Colon (tissue), 2 donors: Measurements from ENCODE around the gene ZNF565.
A peak's percentile ranks its signal among the peaks of the same experiment; 100 is the strongest.
"Not testable (repeated sequence)": the region's sequence is repeated elsewhere in the genome, so short reads cannot be mapped to it uniquely, and the experiment has no call there.

Experiments
- FAIRE-seq: peaks from 2 replicates; lab custom pipeline; 2012; peaks lifted over from hg19 to GRCh38; lab: Jason Lieb, UNC
- donor health status: control.
- donor health status: control.

ZNF565 gene

DNA sequence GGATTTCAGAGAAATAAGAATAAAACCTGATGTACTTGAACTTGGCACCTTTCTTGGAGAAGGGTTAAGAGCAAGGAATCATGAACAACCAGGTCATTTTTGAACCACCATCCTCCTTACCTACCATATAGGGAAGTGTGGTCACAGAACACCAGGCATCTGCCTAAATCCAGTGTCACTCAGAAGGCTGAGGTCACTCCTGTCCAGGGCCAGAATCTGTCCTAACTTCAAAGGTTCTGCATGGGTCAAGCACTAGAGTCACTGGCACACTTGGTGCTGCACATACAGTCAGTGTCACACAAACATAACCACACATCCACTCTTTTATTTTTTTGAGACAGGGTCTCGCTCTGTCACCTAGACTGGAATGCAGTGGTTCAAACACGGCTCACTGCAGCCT, 1.6 kb downstream of the ZNF565 start:
- FAIRE-seq, result no peak

DNA sequence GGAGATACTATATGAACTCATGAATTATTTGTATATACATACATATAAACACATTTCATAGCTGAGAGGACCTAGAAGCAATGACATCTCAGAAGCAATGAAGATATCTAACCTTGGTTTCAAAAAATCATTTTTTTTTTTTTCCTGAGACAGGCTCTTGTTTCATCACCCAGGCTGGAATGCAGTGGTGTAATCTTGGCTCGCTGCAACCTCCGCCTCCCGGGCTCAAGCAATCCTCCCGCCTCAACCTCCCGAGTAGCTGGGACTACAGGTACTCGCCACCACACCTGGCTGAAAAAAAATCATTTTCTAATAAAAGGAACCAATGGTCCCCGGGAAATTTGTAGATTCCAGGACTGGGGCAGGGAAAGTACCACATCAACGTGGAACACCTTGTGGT, 4.0 kb downstream of the ZNF565 start:
- no peak for FAIRE-seq

DNA sequence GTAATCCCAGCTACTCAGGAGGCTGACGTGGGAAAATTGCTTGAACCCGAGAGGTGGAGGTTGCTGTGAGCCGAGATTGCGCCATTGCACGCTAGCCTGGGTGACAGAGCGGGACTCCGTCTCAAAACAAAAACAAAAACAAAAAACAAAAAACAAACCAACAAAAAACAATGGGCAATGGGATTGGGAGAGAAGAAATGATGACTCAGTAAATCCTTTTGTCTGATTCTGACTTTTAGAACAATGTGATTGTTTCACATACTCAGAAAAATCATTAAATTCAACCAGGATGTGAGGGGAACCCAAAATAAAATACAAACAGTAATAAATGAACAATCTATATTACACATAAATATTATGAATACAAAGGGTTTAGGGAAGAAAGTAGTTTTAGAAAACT, 5.1 kb downstream of the ZNF565 start:
- no peak for FAIRE-seq

DNA sequence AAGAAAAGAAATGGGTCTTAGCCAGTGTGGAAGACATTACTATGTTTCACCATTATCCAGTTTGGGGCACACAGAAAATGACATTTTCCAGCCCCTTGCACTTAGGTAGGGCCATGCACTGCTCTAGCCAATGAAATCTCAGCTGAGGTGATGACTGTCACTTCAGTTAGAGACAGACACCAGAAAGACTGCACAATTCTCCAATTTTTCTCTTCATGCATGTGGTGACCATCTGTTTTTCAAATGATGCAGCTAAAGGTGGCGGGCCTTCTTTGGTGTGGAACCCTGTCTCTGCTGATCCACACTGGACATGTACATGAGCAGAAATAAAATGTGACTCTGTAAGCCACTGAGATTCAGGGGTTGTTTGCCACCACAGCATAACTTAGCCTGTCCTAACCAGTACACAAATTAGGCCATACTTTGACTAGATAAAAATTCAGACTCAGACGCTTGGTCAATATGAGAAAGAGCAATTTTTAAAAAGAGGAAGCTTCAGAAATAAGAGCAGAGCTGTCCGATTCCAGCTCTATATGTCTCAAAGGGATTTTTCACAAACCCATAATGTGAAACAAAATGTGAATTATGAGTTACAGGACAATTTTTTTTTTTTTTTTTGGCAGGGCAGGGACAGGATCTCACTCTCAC, 6.7 kb downstream of the ZNF565 start:
- no peak for FAIRE-seq

DNA sequence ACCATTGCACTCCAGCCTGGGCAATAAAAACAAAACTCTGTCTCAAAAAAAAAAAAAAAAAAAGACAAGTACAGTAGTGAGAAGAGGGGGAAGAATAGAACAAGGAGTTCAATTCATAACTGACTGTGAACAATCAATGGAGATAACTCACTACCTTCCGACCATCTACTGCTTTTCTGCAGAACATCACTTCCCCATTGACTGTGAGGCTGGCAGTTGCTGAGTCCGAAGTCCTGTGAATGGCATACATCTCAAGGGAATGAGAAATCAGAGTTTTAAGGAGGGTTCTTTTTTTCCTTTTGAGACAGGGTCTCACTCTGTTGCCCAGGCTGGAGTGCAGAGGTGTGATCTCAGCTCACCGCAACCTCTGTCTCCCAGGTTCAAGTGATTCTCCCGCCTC, 11.2 kb downstream of the ZNF565 start:
- FAIRE-seq, result no peak

DNA sequence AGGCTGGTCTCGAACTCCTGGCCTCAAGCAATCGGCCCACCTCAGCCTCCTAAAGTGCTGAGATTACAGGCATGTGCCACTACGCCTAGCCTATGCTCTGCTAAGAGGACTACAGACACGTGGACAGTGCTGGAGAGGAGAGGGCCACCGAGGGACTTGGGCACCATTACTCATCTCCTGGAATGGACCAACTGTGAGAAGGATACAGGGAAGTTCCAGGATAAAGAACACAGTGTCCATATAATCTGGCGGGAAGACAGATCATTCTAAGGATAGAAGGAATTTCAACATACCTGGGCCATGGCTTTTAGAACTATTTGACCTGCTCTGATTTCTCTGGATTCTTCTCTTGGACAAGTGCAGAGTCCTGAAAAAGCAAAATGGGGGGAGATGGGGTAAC, 12.8 kb downstream of the ZNF565 start:
- no peak for FAIRE-seq

DNA sequence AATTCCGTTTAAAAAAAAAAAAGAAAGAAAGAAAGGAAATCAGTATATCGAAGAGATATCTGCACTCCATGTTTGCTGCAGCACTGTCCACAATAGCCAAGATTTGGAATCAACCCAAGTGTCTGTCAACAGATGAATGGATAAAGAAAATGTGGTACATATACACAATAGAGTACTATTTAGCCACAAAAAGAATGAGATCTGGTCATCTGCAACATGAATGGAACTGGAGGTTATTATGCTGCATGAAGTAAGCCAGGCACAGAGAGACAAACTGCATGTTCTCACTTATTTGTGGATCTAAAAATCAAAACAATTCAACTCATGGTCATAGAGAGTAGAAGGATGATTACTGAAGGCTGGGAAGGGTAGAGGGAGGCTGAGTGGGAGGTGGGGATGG, 16.3 kb downstream of the ZNF565 start:
- no peak for FAIRE-seq

DNA sequence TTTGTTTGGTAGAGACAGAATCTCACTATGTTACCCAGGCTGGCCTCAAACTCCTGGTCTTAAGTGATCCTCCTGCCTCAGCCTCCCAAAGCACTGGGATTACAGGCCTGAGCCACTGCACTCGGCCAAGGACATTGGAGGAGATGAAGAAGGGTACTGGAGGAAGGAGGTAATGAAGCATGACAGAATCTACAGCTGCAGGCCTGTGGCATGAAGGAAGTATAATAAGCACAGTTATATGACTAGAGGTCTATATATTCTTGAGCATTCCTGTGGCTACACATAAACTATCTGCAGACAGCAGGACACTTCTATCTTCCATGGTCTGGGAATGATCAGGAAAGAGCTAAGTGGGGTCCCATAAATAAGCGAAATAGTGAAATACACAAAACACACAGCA, 18.2 kb downstream of the ZNF565 start:
- no peak for FAIRE-seq

DNA sequence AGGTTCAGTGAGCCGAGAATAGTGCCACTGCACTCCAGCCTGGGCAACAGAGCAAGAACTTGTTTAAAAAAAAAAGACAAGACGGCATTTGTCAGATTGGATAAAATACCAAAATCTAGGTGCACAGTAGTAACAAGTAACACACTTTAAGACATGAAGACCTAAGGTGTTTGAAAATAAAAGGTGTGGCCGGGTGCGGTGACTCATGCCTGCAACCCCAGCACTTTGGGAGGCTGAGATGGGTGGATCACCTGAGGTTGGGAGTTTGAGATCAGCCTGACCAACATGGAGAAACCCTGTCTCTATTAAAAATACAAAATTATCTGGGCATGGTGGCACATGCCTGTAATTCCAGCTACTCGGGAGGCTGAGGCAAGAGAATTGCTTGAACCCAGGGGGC, 27.7 kb downstream of the ZNF565 start:
- FAIRE-seq, result not testable (repeated sequence)

DNA sequence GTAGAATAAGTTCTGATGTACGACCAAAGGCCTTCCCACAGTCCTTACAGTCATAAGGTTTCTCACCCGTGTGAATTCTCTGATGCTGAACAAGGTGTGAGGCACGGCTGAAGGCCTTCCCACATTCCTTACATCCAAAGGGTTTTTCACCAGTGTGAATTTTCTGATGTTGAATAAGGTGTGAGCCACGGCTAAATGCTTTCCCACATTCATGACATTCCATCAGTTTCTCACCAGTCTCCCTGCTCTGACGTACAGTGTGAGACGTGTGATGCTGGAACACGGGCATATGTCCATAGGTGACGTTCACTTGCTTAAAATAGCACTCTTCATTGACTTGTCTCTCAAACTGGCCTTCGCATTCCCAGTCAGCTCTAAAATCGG, 31.2 kb downstream of the ZNF565 start:
- no peak for FAIRE-seq

DNA sequence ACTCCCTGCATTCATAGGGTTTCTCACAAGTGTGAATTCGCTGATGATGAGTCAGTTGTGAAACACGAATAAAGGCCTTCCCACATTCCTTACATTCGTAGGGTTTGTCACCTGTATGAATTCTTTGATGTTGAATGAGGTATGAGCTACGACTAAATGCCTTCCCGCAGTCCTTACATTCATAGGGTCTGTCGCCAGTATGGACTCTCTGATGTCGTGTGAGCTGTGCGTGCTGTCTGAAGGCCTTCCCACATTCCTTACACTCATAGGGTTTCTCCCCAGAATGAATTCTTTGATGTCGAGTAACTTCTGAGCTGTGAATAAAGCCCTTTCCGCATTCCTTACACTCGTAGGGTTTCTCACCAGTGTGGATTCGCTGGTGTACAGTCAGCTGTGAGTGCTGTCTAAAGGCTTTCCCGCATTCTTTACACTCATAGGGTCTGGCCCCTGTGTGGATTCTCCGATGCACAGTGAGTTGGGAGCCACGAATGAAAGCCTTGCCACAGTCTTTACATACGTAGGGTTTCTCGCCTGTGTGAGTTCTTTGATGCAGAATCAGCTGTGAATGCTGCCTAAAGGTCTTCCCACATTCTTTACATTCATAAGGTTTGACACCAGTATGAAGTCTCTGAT, 31.7 kb downstream of the ZNF565 start:
- no peak for FAIRE-seq

DNA sequence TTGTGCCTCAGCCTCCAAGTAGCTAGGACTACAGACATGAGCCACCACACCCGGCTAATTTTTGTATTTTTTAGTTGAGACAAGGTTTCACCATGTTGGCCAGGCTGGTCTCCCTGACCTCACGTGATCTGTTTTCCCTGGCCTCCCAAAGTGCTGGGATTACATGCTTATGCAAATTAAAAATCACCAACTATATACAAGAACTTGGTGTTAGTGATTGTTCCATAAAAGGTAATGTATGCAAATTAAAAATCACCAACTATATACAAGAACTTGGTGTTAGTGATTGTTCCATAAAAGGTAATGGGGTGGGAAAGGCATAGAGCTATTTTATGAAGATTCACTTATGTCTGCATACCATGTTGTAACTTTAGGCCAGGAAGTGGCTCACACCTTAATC, 35.4 kb downstream of the ZNF565 start:
- FAIRE-seq, result not testable (repeated sequence)

DNA sequence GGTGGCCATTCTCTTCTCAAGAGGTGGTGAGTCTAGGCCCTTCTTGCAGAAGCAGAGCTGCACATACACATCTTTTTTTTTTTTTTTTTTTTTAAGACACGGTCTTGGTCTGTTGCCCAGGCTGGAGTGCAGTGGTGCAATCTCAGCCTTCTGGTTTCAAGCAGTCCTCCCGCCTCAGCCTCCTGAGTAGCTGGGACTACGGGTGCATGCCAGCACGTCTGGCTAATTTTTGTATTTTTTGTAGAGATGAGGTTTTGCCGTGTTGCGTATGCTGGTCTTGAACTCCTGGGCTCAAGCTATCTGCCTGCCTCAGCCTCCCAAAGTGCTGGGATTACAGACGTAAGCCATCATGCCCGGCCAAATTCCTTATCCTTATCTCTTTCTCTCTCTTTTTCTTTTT, 40.6 kb downstream of the ZNF565 start:
- FAIRE-seq, result not testable (repeated sequence)

DNA sequence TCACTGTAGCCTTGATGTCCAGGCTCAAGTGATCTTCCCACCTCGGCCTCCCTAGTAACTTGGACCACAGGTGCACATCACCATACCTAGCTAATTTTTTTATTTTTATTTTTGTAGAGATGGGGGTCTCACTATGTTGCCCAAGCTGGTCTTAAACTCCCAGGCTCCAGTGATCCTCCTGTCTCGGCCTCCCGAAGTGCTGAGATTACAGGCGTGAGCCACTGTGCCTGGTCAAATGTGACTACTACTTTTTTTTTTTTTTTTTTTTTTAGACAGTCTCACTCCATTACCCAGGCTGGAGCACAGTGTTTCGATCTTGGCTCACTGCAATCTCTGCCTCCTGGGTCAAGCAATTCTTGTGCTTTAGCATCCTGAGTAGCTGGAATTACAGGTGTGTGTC, 41.6 kb downstream of the ZNF565 start:
- no peak for FAIRE-seq

DNA sequence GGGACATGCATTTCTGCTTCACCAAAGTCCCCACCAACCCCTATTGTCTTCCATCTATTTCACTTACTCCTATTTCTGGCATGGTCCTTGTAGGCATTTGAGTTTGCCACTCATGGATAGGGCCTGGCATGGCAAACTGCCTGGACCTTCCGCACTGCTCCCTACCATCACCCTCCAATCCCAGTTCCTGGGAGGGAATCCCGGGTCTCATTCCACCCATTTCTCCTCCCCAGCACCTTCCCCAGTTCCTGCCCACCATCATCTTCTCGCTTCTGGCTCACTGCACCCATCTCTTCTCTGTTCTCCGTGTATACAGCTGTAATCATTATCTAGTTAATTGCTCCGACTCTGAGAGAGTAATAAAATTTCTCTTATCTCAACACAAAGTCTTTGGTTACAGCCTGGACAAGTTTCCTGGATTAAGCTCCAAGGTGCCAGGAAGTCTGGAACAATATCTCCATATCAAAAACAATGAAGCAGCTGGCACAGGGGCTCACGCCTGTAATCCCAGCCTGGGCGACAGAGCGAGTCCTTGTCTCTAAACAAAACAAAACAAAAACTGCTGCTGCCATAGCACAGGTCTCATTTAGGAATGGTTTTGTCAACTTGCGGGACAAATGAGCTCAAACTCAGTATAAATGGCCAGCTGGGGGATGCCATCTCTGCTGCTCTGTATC, 45.2 kb downstream of the ZNF565 start:
- FAIRE-seq, result peak; percentile 43

DNA sequence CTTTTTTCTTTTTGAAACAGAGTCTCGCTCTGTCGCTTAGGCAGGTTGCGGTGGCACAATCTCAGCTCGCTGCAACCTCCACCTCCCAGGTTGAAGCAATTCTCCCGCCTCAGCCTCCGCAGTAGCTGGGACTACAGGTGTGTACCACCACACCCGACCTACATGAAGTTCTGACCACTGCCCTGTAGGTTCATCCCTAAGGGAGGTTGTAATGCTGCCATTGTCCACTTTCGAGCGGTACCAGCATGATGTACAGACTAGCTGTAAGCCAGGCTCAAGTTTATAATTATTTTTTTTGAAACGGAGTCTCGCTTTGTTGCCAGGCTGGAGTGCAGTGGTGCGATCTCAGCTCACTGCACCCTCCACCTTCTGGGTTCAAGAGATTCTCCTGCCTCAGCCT, 50.7 kb downstream of the ZNF565 start:
- no peak for FAIRE-seq

DNA sequence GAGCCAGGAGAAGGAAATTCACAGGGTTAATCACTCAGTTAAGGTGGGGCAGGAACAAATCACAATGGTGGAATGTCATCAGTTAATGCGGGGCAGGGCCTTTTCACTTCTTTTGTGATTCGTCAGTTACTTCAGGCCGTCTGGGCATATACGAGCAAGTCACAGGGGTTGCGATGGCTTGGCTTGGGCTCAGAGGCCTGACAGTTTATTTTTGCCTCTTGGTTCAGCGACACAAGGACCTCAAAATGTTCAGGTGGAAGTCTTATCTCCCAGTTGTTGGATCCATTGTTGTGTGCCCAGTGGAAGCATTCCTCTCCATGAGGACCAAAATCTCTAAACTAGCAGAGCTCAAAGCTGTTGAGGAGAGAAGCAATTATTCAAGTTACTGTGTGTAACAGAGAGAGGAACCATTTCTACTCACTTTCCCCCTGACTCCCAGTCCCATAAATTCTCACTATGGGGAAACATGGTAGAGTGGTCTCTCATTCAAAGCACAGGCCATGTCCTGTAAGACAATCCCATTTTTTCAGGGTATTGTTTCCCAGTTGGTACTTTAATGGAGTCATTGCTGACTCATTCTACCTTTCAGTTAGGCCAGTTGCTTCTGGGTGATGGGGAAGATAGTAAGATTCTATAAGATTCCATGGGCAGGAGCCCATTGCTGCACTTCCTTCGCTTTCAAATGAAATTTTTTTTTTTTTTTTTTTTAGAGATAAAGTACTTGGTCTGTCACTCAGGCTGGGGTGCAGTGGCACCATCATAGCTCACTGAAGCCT, 53.5 kb downstream of the ZNF565 start:
- FAIRE-seq, result no peak

DNA sequence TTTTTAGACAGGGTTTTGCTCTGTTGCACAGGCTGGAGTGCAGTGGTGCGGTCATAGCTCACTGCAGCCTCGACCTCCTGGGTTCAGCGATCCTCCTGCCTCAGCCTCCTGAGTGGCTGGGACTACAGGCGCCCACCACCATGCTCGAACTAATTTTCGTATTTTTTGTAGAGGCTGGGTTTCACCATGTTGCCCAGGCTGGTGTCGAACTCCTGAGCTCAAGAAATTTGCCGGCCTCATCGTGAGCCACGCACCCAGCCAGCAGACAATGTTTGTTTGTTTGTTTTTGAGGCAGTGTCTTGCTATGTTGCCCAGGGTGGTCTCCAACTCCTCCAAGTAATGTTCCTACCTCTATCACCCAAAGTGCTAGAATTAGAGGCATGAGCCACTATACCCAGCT, 61.3 kb downstream of the ZNF565 start:
- FAIRE-seq, result no peak

DNA sequence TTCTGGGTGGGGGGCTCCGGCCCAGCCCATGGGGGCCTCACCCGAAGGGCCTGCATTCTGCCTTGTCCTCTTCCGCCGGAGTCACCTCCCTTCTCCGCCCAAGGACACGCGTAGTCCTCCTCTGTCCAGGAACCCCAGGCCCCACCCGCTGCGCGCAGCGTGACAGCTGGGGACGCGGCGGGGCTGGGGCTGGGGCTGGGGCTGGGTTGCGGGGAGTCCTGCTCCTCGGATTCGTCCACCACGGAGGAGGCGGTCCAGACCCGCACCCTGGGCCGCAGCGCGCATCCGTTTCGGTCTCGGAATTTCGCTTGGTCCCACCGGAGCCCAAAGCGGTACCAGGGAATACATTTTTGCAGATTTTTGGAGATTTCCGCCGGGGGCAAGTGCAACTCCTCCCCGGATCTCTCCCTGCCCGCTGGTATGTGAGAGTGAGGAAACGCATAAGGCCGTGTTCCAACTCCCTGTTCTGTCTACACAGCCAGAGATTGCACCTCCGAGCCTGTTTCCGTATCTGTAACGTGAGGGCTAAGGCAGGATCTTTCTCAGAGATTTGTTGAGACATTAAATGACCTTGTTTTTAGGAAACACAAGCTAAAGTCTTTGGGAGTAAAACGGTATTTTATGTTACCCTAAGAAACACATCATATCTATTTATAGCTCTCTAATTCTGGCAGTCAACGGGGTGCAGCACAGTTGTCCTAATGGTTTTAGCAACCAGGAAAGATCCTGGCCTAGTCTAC, 61.9 kb downstream of the ZNF565 start, which contains the start of gene COX7A1:
Gene COX7A1, minus strand, starts transcription at position 96 of the 740 bp plus-strand sequence. Its CDS starts 40 bp downstream, at position 56.
- FAIRE-seq, result no peak

DNA sequence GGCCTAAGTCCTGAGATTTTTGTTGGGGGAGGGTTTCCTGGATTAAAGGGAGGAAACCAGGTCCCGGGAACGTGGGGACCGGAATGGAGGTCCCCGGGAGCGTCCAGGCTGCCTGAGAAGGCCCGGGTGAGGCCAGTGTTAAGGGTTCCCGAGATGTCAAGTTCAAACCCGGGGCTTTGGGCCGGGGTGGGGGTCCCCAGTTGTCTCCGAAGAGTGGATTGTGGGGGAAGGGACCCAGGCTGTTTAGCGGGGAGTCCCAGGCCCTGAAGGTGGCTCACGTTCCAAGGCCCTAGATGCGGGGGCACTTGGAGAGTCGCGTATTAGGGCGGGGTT, 62.5 kb downstream of the ZNF565 start:
- FAIRE-seq, result no peak

DNA sequence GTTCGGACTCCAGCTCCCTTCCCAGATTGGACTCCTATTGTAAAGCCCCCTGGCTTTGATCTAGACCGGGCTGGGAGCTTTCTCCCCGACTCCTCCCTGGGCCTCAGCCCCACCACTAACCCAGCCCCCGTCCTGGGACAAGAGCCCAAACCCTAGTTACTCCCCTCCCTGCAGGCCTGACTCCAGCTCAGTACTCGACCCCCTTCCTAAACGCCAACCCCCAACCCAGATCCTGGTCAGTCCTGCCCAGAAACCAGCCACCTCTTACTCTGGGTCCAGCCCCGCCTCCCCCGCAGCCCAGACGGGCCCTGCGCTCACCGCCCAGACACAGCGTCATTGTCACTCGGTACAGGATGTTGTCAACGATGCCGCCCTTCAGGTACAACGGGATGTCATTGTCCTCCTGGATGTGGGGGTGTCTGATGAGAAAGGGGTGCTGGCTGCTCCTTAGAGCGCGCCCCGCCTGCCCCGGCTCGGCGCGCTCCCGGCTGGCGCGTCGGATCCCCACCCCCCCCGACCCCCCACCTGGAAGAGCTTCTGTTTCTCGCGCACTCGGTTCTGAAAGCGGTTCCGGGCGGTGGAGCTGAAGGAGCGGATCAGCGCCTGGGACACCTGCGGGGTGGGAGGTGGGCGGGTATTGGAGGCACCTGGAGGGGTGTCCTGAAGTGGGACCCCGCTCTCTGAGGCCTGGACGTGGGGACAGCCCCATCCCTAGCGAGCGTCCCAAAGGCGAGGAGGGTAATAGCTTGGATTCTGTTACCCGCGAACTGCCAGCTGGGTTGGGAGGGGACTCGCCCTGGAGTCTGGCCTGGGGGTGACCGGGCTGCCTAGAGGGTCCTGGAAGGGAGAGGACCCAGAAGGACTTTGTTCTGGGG, 63.1 kb downstream of the ZNF565 start:
- no peak for FAIRE-seq
